HepG2 (cell line): Measurements from ENCODE around the gene BAIAP2L2. TPM values are rescaled to one million over a fixed set of nuclear protein-coding genes. Genes with fewer than 3 reads are reported as not detected.

ENCODE experiments used
- ATAC-seq: fragments of 200-7000 bp; cut with Tn5 transposase; 3 replicates; pipeline ENCODE4 v1.9.1; 2020; ENCODE audit warnings: mild to moderate bottlenecking, moderate library complexity
- BruUV-seq: library from RNA; stranded (reverse); fragments of 400-500 nt; replicated peaks from 2 replicates; lab custom pipeline; 2021; lab: Mats Ljungman, UMichigan
- CTCF ChIA-PET: fragments of 300-600 bp; formaldehyde crosslinking; extraction: SDS; loops from one replicate; lab custom pipeline; 2021; ENCODE audit warnings: low total read pairs, inconsistent platforms, low intra/inter-chr PET ratio; lab: Yijun Ruan, JAX
- POLR2A ChIA-PET: fragments of 350-600 bp; sonication (Branson Sonifier 250); formaldehyde crosslinking; loops from one replicate; lab custom pipeline; 2020; ENCODE audit warnings: antibody characterized with exemption, inconsistent platforms; lab: Yijun Ruan, JAX
- DNase-seq: peaks from one replicate; pipeline ENCODE4 v3.0.0-alpha.2; 2015; ENCODE audit warnings: low spot score
- FAIRE-seq: peaks from 3 replicates; lab custom pipeline; 2011; peaks lifted over from hg19 to GRCh38; lab: Jason Lieb, UNC
- H2AFZ ChIP-seq: one replicate; pipeline ENCODE4 v1.6.1; 2011; ENCODE audit warnings: low read length, inconsistent platforms
- H3K27ac ChIP-seq: fragments of 300-600 bp; 3 replicates; pipeline ENCODE4 v1.8.0; 2011; ENCODE audit warnings: mixed run types, mild to moderate bottlenecking, mixed read lengths, low read length, inconsistent platforms; ENCODE audit not compliant: insufficient read depth; ENCODE audit errors: extremely low read length
- H3K27me3 ChIP-seq, 2 experiments: fragments of 200-600 bp in 1 of 2; 2 replicates in 1 of 2; 3 replicates in 1 of 2; pipeline versions ENCODE4 v1.6.0 to v1.8.0; 2011; ENCODE audit warnings: low read length in 2 of 2, mild to moderate bottlenecking in 2 of 2, moderate library complexity in 2 of 2, inconsistent platforms in 1 of 2; ENCODE audit not compliant: insufficient read depth in 2 of 2, control insufficient read depth in 1 of 2
- H3K36me3 ChIP-seq, 2 experiments: fragments of 200-600 bp in 1 of 2; replicated peaks in 1 of 2; 2 replicates in 1 of 2; 3 replicates in 1 of 2; pipeline versions ENCODE4 v1.5.1 to v1.8.0; 2011; ENCODE audit warnings: low read length in 2 of 2, inconsistent platforms in 1 of 2; ENCODE audit not compliant: insufficient read depth in 2 of 2, control insufficient read depth in 1 of 2
- H3K4me1 ChIP-seq: 2 replicates; pipeline ENCODE4 v1.5.1; 2012; ENCODE audit warnings: low read length, inconsistent platforms; ENCODE audit not compliant: insufficient read depth
- H3K4me2 ChIP-seq: 2 replicates; pipeline ENCODE4 v1.6.0; 2011; ENCODE audit warnings: low read depth, low read length, inconsistent platforms
- H3K4me3 ChIP-seq, 3 experiments: fragments of 200-600 bp in 1 of 3; sonication (generic), shearing (Covaris generic) in 1 of 3; replicated peaks in 1 of 3; 2 replicates each; pipeline ENCODE4 v1.5.1; 2011 to 2016; ENCODE audit warnings: low read length in 3 of 3, inconsistent platforms in 2 of 3, low read depth in 2 of 3, mild to moderate bottlenecking in 2 of 3, control low read depth in 1 of 3, mixed read lengths in 1 of 3; ENCODE audit not compliant: insufficient read depth in 1 of 3
- H3K79me2 ChIP-seq: one replicate; pipeline ENCODE4 v1.6.1; 2011; ENCODE audit warnings: low read length, inconsistent platforms; ENCODE audit not compliant: insufficient read depth
- H3K9ac ChIP-seq: 2 replicates; pipeline ENCODE4 v1.6.0; 2011; ENCODE audit warnings: mild to moderate bottlenecking, low read depth, low read length, inconsistent platforms; ENCODE audit not compliant: insufficient read depth
- H3K9me3 ChIP-seq: 2 replicates; pipeline ENCODE4 v1.5.1; 2012; ENCODE audit warnings: mild to moderate bottlenecking, low read length
- H4K20me1 ChIP-seq: 2 replicates; pipeline ENCODE4 v1.6.0; 2011; ENCODE audit warnings: inconsistent platforms, mild to moderate bottlenecking, low read length, moderate library complexity; ENCODE audit not compliant: insufficient read depth
- GATAD1 ChIP-seq: IDR thresholded peaks from 2 replicates; pipeline ENCODE4 v1.6.1; 2016; ENCODE audit warnings: missing genetic modification reagents, missing compliant biosample characterization
- HMGA1 ChIP-seq: sonication (generic); formaldehyde crosslinking; conservative IDR thresholded peaks from 2 replicates; pipeline ENCODE4 v1.4.0; 2020; ENCODE audit warnings: missing genetic modification reagents
- HNF4A ChIP-seq: sonication (generic); formaldehyde crosslinking; IDR thresholded peaks from 2 replicates; pipeline ENCODE4 v1.4.0; 2020; ENCODE audit warnings: missing genetic modification reagents
- NKX3-1 ChIP-seq: sonication (generic); formaldehyde crosslinking; IDR thresholded peaks from 2 replicates; pipeline ENCODE4 v1.5.0; 2020; ENCODE audit warnings: missing genetic modification reagents
- SOX5 ChIP-seq: IDR thresholded peaks from 2 replicates; pipeline ENCODE4 v1.6.1; 2016; ENCODE audit warnings: borderline replicate concordance
- STAT5B ChIP-seq: sonication (generic); formaldehyde crosslinking; IDR thresholded peaks from 2 replicates; pipeline ENCODE4 v1.4.0; 2020; ENCODE audit warnings: missing genetic modification reagents
- TOPORS ChIP-seq: sonication (generic); formaldehyde crosslinking; IDR thresholded peaks from 2 replicates; pipeline ENCODE4 v1.8.0; 2023; ENCODE audit warnings: mild to moderate bottlenecking, missing genetic modification reagents
- YEATS4 ChIP-seq: sonication (generic); formaldehyde crosslinking; IDR thresholded peaks from 2 replicates; pipeline ENCODE4 v1.4.0; 2020; ENCODE audit warnings: missing genetic modification reagents, borderline replicate concordance
- ZNF619 ChIP-seq: sonication (generic); formaldehyde crosslinking; IDR thresholded peaks from 2 replicates; pipeline ENCODE4 v1.4.0; 2020; ENCODE audit warnings: mild to moderate bottlenecking, missing genetic modification reagents
- ZSCAN31 ChIP-seq: sonication (generic); formaldehyde crosslinking; IDR thresholded peaks from 2 replicates; pipeline ENCODE4 v1.5.0; 2020; ENCODE audit warnings: low read depth, mild to moderate bottlenecking, missing genetic modification reagents
- WGBS: methylation state at CpG from one replicate; pipeline ENCODE4 v1.1.6; 2017; ENCODE audit warnings: low lambda C conversion rate; 5-methylcytosine and 5-hydroxymethylcytosine counted together
- in situ Hi-C: cut with HindIII; loops from 2 replicates; pipeline ENCODE4 v1.10.0; 2017; ENCODE audit warnings: low pct_unique_long_range_greater_than_20kb; ENCODE audit not compliant: extremely low pct_ligation_motif_present
- intact Hi-C: fragments of 100-400 bp; cut with micrococcal nuclease; formaldehyde crosslinking; loops from one replicate; pipeline ENCODE4 v1.10.0; 2022; ENCODE audit not compliant: unreplicated experiment
- polyA plus RNA-seq, 8 experiments: library from polyadenylated mRNA; depleted of rRNA in 3 of 8; stranded (reverse) in 7 of 8; unstranded in 1 of 8; fragments of >200 nt; fragmentation: Illumina TruSeq in 4 of 8; extraction: Trizol in 4 of 8; gene quantifications; 2 replicates each; pipeline versions ENCODE4 v1.2.1 to v1.2.3, GENCODE V29; 2011 to 2016; ENCODE audit warnings: low read depth in 4 of 8, missing spikeins in 1 of 8, mixed read lengths in 1 of 8; ENCODE audit not compliant: insufficient read depth in 1 of 8
- total RNA-seq, 5 experiments: library from RNA; depleted of rRNA; stranded (reverse); fragments of >200 nt; fragmentation: Illumina TruSeq; extraction: Trizol; gene quantifications; 2 replicates each; pipeline ENCODE4 v1.2.3, GENCODE V29; 2016; ENCODE audit warnings: low read depth in 1 of 5
- TF ChIP-seq, protein P1 (sequence below): IDR thresholded peaks from 2 replicates; pipeline ENCODE4 v1.6.1; 2016; ENCODE audit warnings: missing biosample characterization, missing genetic modification reagents, low read depth
- TF ChIP-seq, protein P2 (sequence below): sonication (generic); formaldehyde crosslinking; IDR thresholded peaks from 2 replicates; pipeline ENCODE4 v1.5.1; 2020; ENCODE audit warnings: missing genetic modification reagents, mild to moderate bottlenecking, borderline replicate concordance

The BAIAP2L2 gene
- total and polyA plus RNA-seq, 2 of the 13 experiments (the other 11 are each of a cell fraction or from before 2014, with no cell fraction given): 4.4 to 7.5 TPM

DNA sequence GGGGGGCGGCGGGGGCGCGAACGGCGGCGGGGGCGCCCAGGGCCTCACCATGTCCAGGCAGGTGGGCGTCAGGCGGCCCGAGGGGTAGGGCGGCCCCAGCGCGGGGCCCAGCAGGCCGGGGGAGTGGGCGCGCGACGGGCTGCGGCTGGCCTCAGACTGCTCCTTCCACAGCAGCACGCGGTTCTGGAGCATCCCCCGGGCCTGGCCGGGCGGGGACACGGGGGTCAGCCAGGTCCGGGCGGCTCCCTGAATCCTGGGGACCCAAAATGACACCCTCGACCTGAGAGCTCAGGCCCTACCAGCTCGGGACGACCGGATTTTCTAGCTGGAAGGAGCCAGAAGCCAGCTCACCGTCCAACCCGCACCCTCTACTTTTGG, 21.0 kb downstream of the BAIAP2L2 start:
- FAIRE-seq (no peak), DNase-seq (no peak), ATAC-seq (no peak)
- Histone ChIP-seq H3K36me3 (peaks cover 15 to 32% of the 10 kb centered on the region in 2 experiments; a peak in 4 of 5 replicates), H3K79me2 (no peaks in the 10 kb centered on the region), H3K4me2 (no peak overlapping the region), H4K20me1 (no peaks in the 10 kb centered on the region), H3K9me3 (no peaks in the 10 kb centered on the region), H3K27ac (no peak overlapping the region), H2AFZ (no peak overlapping the region), H3K4me1 (no peaks in the 10 kb centered on the region), H3K4me3 (no peak overlapping the region), H3K27me3 (no peaks in the 10 kb centered on the region), H3K9ac (no peak overlapping the region)
- no TSS peak for BruUV-seq
- in situ Hi-C loops (no loop called here), intact Hi-C loops (no loop called here)
- CTCF ChIA-PET: no interaction called here
- TF ChIP-seq YEATS4 (no peak), GATAD1 (no peak), STAT5B (CRISPR knock-in tag) (no peak), HMGA1 (CRISPR knock-in tag) (no peak), ZSCAN31 (no peak), HNF4A (CRISPR knock-in tag) (no peak), SOX5 (CRISPR knock-in tag) (no peak), ZNF619 (no peak), NKX3-1 (CRISPR knock-in tag) (no peak), TOPORS (CRISPR knock-in tag) (no peak)
- TF ChIP-seq, protein P1, sequence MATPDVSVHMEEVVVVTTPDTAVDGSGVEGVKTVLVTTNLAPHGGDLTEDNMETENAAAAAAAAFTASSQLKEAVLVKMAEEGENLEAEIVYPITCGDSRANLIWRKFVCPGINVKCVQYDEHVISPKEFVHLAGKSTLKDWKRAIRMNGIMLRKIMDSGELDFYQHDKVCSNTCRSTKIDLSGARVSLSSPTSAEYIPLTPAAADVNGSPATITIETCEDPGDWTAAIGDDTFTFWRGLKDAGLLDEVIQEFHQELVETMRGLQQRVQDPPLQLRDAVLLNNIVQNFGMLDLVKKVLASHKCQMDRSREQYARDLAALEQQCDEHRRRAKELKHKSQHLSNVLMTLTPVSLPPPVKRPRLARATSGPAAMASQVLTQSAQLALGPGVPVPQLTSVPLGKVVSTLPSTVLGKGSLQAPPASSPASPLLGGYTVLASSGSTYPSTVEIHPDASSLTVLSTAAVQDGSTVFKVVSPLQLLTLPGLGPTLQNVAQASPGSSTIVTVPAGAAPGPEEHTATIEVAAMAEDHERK (CRISPR knock-in tag): no peak
- TF ChIP-seq, protein P2, sequence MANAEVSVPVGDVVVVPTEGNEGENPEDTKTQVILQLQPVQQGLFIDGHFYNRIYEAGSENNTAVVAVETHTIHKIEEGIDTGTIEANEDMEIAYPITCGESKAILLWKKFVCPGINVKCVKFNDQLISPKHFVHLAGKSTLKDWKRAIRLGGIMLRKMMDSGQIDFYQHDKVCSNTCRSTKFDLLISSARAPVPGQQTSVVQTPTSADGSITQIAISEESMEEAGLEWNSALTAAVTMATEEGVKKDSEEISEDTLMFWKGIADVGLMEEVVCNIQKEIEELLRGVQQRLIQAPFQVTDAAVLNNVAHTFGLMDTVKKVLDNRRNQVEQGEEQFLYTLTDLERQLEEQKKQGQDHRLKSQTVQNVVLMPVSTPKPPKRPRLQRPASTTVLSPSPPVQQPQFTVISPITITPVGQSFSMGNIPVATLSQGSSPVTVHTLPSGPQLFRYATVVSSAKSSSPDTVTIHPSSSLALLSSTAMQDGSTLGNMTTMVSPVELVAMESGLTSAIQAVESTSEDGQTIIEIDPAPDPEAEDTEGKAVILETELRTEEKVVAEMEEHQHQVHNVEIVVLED (CRISPR knock-in tag): no peak
- 97% methylated on average over 12 of the region's 34 CpGs for WGBS
- POLR2A ChIA-PET: interaction anchor here (0.7 kb wide), 1 partner anchor 30 kb away, joined by 3 read pairs; no protein-coding TSS in a partner anchor
